Colonic mucosa (tissue), 4 donors: Measurements from ENCODE around the gene GFRA1. TPM values are rescaled to one million over a fixed set of nuclear protein-coding genes. Genes with fewer than 3 reads are reported as not detected.

Source experiments
- DNase-seq: peaks from one replicate; pipeline ENCODE4 v3.0.0-alpha.2; 2020
- H3K27ac ChIP-seq: fragments of 200-600 bp; one replicate; pipeline ENCODE4 v1.8.0; 2021
- H3K27me3 ChIP-seq: fragments of 200-600 bp; one replicate; pipeline ENCODE4 v1.8.0; 2021
- H3K36me3 ChIP-seq: fragments of 200-600 bp; one replicate; pipeline ENCODE4 v1.8.0; 2021
- H3K4me1 ChIP-seq: fragments of 200-600 bp; one replicate; pipeline ENCODE4 v1.8.0; 2021; ENCODE audit warnings: mild to moderate bottlenecking
- H3K4me3 ChIP-seq: fragments of 200-600 bp; one replicate; pipeline ENCODE4 v1.8.0; 2021
- H3K9ac ChIP-seq, 2 donors: one replicate each; pipeline ENCODE4 v1.7.0; 2013; ENCODE audit warnings: control low read depth in 2 of 2, low read depth in 2 of 2, low read length in 2 of 2
- H3K9me3 ChIP-seq: fragments of 200-600 bp; one replicate; pipeline ENCODE4 v1.8.0; 2021
- CTCF ChIP-seq: fragments of 200-600 bp; IDR thresholded peaks from one replicate; pipeline ENCODE4 v1.8.0; 2022; ENCODE audit warnings: antibody characterized with exemption, mild to moderate bottlenecking
- intact Hi-C: fragments of 100-400 bp; cut with DNase I; formaldehyde crosslinking; loops from one replicate; pipeline ENCODE4 v1.14.1; 2022
- total RNA-seq, 2 donors: library from RNA; stranded (reverse); fragmentation: NEBNext Ultra II Directional in 1 of 2; extraction: Animal tissue kit (Norgen Biotek cat#: 25700) in 1 of 2; gene quantifications; one replicate each; pipeline ENCODE4 v1.2.1, GENCODE V29; 2021
- donor health status: healthy.
- donor health status: DM: no; HTN: no; CAD: no.
- donor health status: DM: no; HTN: no; CAD: no.

The GFRA1 gene
- total RNA-seq, 2 donors from 2014 or later: 1.0 to 4.9 TPM

- TF ChIP-seq CTCF: no peak
Measured at GRCh38 chr10:116292493-116292892, 19.5 kb upstream of the GFRA1 start.

GRCh38 chr10:116289652-116290051, 16.6 kb upstream of the GFRA1 start:
- H3K9ac ChIP-seq: no peak overlapping the region
- H3K27ac ChIP-seq: no peak overlapping the region
- H3K9me3 ChIP-seq: no peaks in the 10 kb centered on the region
- no peaks in the 10 kb centered on the region for H3K4me1 ChIP-seq
- H3K4me3 ChIP-seq: no peak overlapping the region
- intact Hi-C loops: loop anchor here (5.0 kb wide), 2 partner anchors 487 to 582 kb away; no protein-coding TSS in a partner anchor
- no peaks in the 10 kb centered on the region for H3K36me3 ChIP-seq
- H3K27me3 ChIP-seq: no peaks in the 10 kb centered on the region
- DNase-seq: no peak
- TF ChIP-seq CTCF: no peak

More at GRCh38 chr10:116292493-116292892, 19.5 kb upstream of the GFRA1 start:
- H3K4me1 ChIP-seq: no peaks in the 10 kb centered on the region
- DNase-seq: no peak
- no peak overlapping the region for H3K9ac ChIP-seq
- intact Hi-C loops: no loop called here
- H3K36me3 ChIP-seq: no peaks in the 10 kb centered on the region
- H3K4me3 ChIP-seq: no peak overlapping the region
- H3K27me3 ChIP-seq: no peaks in the 10 kb centered on the region
- H3K9me3 ChIP-seq: no peaks in the 10 kb centered on the region
- H3K27ac ChIP-seq: no peak overlapping the region

GRCh38 chr10:116287906-116288501, 15.0 kb upstream of the GFRA1 start:
- TF ChIP-seq CTCF: peak; percentile 40
- Histone ChIP-seq H3K27me3 (no peaks in the 10 kb centered on the region), H3K4me3 (no peak overlapping the region), H3K4me1 (no peaks in the 10 kb centered on the region), H3K9ac (no peak overlapping the region), H3K9me3 (no peaks in the 10 kb centered on the region), H3K36me3 (no peaks in the 10 kb centered on the region), H3K27ac (no peak overlapping the region)
- peak; percentile 22 for DNase-seq
- intact Hi-C loops: loop anchor here (5.0 kb wide), 2 partner anchors 486 to 581 kb away; no protein-coding TSS in a partner anchor

- no peak for TF ChIP-seq CTCF
- H3K27ac ChIP-seq: no peak overlapping the region
- H3K27me3 ChIP-seq: no peaks in the 10 kb centered on the region
- no peak overlapping the region for H3K4me3 ChIP-seq
- no peak for DNase-seq
- no peaks in the 10 kb centered on the region for H3K4me1 ChIP-seq
- no peaks in the 10 kb centered on the region for H3K36me3 ChIP-seq
- intact Hi-C loops: loop anchor here (5.0 kb wide), 2 partner anchors 484 to 579 kb away; no protein-coding TSS in a partner anchor
- no peaks in the 10 kb centered on the region for H3K9me3 ChIP-seq
- no peak overlapping the region for H3K9ac ChIP-seq
Measured at GRCh38 chr10:116286626-116287200, 13.7 kb upstream of the GFRA1 start.

- Histone ChIP-seq H3K9ac (no peak overlapping the region), H3K4me3 (no peak overlapping the region), H3K27ac (no peak overlapping the region), H3K27me3 (no peaks in the 10 kb centered on the region), H3K4me1 (no peaks in the 10 kb centered on the region), H3K36me3 (no peaks in the 10 kb centered on the region), H3K9me3 (no peaks in the 10 kb centered on the region)
- intact Hi-C loops: no loop called here
- TF ChIP-seq CTCF: no peak
- no peak for DNase-seq
Measured at GRCh38 chr10:116281775-116282174, 8.8 kb upstream of the GFRA1 start.
